Peyer's patch (tissue), 4 donors: ENCODE results near the gene KLHL17. TPM values are rescaled to one million over a fixed set of nuclear protein-coding genes. Genes with fewer than 3 reads are reported as not detected.

ENCODE experiments used
- DNase-seq, 3 donors: peaks; one replicate each; pipeline ENCODE4 v3.0.0-alpha.2; 2017 to 2019
- H3K27ac ChIP-seq, 4 donors: fragments of 200-600 bp; sonication (generic); one replicate each; pipeline ENCODE4 v1.5.1; 2016 to 2019
- H3K27me3 ChIP-seq, 2 donors: fragments of 200-600 bp; sonication (generic); one replicate each; pipeline ENCODE4 v1.5.1; 2019
- H3K36me3 ChIP-seq, 3 donors: fragments of 200-600 bp; sonication (generic); one replicate each; pipeline ENCODE4 v1.5.1; 2016 to 2019
- H3K4me1 ChIP-seq, 4 donors: fragments of 200-600 bp; sonication (generic); one replicate each; pipeline ENCODE4 v1.5.1; 2016 to 2019
- H3K4me3 ChIP-seq, 4 donors: fragments of 200-600 bp; sonication (generic); 1 replicate in 3 of 4; 2 replicates in 1 of 4; pipeline ENCODE4 v1.5.1; 2016 to 2019; ENCODE audit warnings: mild to moderate bottlenecking in 1 of 4
- H3K9me3 ChIP-seq, 4 donors: fragments of 200-600 bp; sonication (generic); one replicate each; pipeline ENCODE4 v1.5.1; 2016 to 2019; ENCODE audit warnings: mild to moderate bottlenecking in 1 of 4
- CTCF ChIP-seq, 6 experiments: fragments of 450-650 bp in 4 of 6; fragments of 200-600 bp in 2 of 6; sonication (generic) in 1 of 6; IDR thresholded peaks; one replicate each; pipeline ENCODE4 v1.5.1; 2017 to 2019; ENCODE audit warnings: antibody characterized with exemption in 6 of 6, mild to moderate bottlenecking in 3 of 6, moderate library complexity in 1 of 6
- POLR2A ChIP-seq, 2 donors: fragments of 450-650 bp; IDR thresholded peaks; one replicate each; pipeline ENCODE4 v1.5.1; 2017; ENCODE audit warnings: antibody characterized with exemption in 2 of 2, mild to moderate bottlenecking in 2 of 2, moderate library complexity in 2 of 2
- total RNA-seq, 4 donors: library from RNA; depleted of rRNA; stranded (reverse); fragments of >200 nt; gene quantifications; one replicate each; pipeline ENCODE4 v1.1.0, GENCODE V29; 2016

Gene KLHL17
- total RNA-seq, 4 donors from 2014 or later: 14.9 to 17.0 (median 15.8) TPM

DNA sequence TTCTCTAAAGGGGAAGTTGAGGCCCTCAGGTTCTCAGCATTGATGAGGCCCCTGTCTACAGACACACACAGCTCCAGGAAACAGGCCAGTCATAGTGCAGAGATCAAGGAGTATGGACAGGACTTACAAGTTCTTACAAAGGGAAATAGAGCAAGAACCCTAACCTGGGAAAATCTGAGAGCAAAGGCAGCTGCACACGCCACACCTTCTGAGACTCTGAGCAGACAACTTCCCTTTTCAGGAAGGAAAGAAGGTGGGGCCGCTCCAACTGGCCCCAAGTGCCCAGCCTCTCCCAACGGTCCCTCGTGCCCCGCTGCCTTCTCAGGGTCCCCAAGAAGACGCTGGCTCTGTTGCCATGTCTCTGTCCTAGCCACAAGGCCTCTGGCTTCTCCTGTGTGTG lies 4.9 kb upstream of the KLHL17 start:
- peaks cover 0 to 62% (median 0%) of the 10 kb centered on the region in 3 donors for H3K36me3 ChIP-seq

DNA sequence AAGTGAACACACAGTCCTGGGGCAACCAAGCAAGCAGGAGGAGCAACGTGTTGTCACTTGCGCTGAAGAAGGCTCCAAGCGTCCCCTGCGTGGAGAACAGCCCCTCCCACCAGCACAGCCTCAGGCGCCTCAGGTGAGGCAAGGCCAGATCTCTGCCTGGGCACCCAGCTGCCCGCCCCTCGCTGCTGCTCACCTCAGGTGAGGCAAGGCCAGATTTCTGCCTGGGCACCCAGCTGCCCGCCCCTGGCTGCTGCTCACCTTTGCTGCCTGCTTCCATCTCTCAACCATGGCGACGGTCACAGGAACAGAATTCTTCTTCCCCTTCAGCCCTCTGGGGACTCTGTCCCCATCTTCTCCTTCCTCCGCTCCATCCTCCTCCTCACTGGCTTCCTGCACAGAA lies 3.7 kb upstream of the KLHL17 start:
- no peak for DNase-seq
- Histone ChIP-seq H3K27me3 (no peaks in the 10 kb centered on the region), H3K36me3 (peaks cover 0 to 53% (median 0%) of the 10 kb centered on the region in 3 donors), H3K27ac (no peak overlapping the region), H3K4me3 (no peak overlapping the region), H3K9me3 (no peaks in the 10 kb centered on the region), H3K4me1 (peaks cover 5 to 34% (median 23%) of the 10 kb centered on the region in 4 donors)
- TF ChIP-seq CTCF (IDR thresholded peaks at IDR 0.05): no peak
- TF ChIP-seq POLR2A (IDR thresholded peaks at IDR 0.05): no peak

More for the DNA sequence above, 4.9 kb upstream of the KLHL17 start:
- peaks cover 5 to 29% (median 19%) of the 10 kb centered on the region in 4 donors for H3K4me1 ChIP-seq
- no peaks in the 10 kb centered on the region for H3K27me3 ChIP-seq
- H3K27ac ChIP-seq: no peak overlapping the region
- H3K4me3 ChIP-seq: no peak overlapping the region
- no peak for DNase-seq
- no peaks in the 10 kb centered on the region for H3K9me3 ChIP-seq
- TF ChIP-seq POLR2A (IDR thresholded peaks at IDR 0.05): no peak
- TF ChIP-seq CTCF (IDR thresholded peaks at IDR 0.05): no peak

- Histone ChIP-seq H3K9me3 (no peaks in the 10 kb centered on the region), H3K4me3 (peak within 1 kb of the TSS; percentile 88 to 100 (median 92)), H3K27me3 (no peaks in the 10 kb centered on the region), H3K4me1 (peaks cover 5 to 36% (median 24%) of the 10 kb centered on the region in 4 donors), H3K36me3 (peaks cover 0 to 39% (median 0%) of the 10 kb centered on the region in 3 donors), H3K27ac (peak within 1 kb of the TSS; percentile 36 to 72 (median 48))
- DNase-seq: peak; percentile 91 to 98 (median 97)
- TF ChIP-seq CTCF (IDR thresholded peaks at IDR 0.05): no peak
- TF ChIP-seq POLR2A (IDR thresholded peaks at IDR 0.05): peak in 1 of 2 donors; percentile 50
These were observed 1.3 kb upstream of the KLHL17 start, which contains the start of gene NOC2L for GRCh38 chr1:958823-959730. TSS of gene NOC2L (minus strand) at chr1:959256. CDS start at chr1:959240, 16 bp downstream.

- Histone ChIP-seq H3K27ac (peak overlapping the region in 2 of 4 donors; percentile 35 to 72), H3K9me3 (no peaks in the 10 kb centered on the region), H3K4me1 (peaks cover 5 to 36% (median 24%) of the 10 kb centered on the region in 4 donors), H3K27me3 (no peaks in the 10 kb centered on the region), H3K4me3 (peak overlapping the region; percentile 88 to 100 (median 92)), H3K36me3 (peaks cover 0 to 31% (median 0%) of the 10 kb centered on the region in 3 donors)
- DNase-seq: no peak
- TF ChIP-seq POLR2A (IDR thresholded peaks at IDR 0.05): no peak
- TF ChIP-seq CTCF (IDR thresholded peaks at IDR 0.05): no peak
These were observed 537 bp upstream of the KLHL17 start for GRCh38 chr1:959731-960362.

- Histone ChIP-seq H3K27ac (peak overlapping the region in 2 of 4 donors; percentile 35 to 72), H3K4me1 (peaks cover 5 to 43% (median 27%) of the 10 kb centered on the region in 4 donors)
These were observed 817 bp downstream of the KLHL17 start for GRCh38 chr1:961132-961669.

More at GRCh38 chr1:961132-961669, 817 bp downstream of the KLHL17 start:
- Histone ChIP-seq H3K4me3 (peak overlapping the region; percentile 88 to 100 (median 92)), H3K27me3 (no peaks in the 10 kb centered on the region), H3K36me3 (peaks cover 0 to 18% (median 0%) of the 10 kb centered on the region in 3 donors), H3K9me3 (no peaks in the 10 kb centered on the region)
- TF ChIP-seq CTCF (IDR thresholded peaks at IDR 0.05): no peak
- no peak for TF ChIP-seq POLR2A (IDR thresholded peaks at IDR 0.05)
- no peak for DNase-seq
